Measurements from ENCODE around the gene PIN4.
"Not testable (repeated sequence)": the region's sequence is repeated elsewhere in the genome, so short reads cannot be mapped to it uniquely, and the experiment has no call there.

Gene PIN4

DNA sequence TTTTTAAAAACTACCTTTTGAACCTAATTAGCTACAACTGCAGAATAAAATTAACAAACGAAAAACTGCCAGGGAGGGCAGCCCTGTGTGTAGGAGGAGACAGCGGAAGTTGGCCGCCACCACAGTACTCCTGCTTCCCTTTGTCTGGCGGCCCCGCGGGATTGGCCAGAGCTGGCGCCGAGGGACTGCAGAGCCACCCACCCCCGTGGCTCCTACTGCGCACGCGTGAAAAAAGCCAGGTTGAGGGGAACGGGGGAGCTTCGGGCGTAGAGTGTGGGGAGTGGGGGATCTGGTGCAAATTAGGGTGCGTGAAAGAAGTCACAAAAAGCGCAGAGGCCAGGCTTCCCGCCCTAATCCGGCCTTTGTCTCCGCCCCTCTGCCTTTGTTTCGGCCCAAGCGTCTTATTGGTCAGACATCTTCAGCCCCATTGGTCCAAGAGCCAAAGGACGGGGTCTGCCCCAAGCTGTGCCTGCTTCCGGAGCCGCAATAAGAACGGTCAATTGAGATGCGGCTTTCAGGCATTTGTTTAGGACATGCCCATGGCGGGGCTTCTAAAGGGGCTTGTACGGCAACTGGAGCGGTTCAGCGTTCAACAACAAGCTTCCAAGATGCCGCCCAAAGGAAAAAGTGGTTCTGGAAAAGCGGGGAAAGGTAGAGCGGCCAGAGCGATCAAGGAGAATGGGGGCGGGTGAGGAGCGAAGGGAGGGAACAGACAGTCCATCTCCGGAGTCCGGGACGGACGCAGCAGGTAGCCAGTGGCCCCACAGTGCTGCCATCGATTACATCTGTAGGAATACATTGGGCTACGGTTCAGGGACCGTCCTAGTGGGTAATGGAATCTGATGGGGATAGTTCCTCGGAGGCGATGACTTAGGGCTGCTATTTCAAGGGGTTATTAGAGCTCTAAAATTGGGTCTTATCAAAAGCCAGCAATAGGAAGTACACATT, at the start of gene PIN4:
Gene PIN4, plus strand, starts transcription at position 580 of the 948 bp plus-strand sequence. Its CDS starts 29 bp downstream, at position 609.
- DNase-seq = peak; percentile 76

DNA sequence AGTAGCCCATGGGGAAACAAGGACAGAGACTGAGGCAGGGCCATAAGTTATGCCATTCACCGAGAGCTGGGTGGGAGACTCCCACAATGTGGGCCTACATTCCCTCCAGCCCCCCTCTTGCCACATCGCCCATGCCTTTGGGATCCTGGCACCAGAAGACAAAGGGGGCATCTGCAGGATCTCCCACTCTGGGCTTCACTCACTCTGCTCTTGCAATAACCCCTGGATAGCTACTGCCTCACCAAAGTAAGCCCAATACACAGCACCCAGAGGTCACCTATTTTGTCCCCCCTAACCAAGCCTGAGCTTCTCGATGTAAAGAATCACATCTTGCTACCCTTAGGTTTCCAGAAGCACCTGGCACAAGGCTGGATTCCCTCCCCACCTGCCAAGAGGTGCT, 49.1 kb upstream of the PIN4 start:
- DNase-seq = no peak

DNA sequence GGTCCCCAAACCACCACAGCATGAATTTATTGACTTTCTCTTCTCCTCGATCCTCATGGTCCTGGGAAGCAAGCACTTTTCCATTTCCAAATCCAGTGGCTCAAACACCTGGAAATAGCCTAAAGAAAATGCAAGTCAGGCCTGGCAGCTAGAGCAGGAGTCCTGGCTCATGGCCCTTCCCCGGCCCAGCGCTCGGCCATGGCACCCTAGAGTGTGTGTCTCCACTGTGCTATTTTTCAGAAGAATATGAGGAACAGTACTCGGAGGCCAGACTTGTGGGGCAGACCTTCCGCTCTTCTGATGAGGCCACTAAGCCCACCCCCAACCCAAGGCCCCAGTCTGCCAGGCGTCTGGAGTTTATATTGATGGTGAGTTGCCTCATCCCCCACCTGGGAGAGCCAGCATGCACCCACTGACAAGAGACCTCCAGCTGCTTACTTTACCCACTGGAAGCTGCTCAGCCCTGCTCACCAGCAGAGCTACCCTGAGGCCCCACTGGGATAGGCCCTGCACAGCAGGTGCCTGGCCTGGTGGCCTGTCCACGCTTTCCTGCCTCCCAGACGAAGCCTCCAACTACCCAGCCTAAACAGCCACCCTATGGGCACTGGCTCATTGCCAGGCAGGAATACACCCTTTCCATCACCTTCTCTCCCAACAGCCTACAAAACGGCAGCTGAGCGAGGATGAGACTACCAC, 47.6 kb upstream of the PIN4 start:
- DNase-seq = no peak

DNA sequence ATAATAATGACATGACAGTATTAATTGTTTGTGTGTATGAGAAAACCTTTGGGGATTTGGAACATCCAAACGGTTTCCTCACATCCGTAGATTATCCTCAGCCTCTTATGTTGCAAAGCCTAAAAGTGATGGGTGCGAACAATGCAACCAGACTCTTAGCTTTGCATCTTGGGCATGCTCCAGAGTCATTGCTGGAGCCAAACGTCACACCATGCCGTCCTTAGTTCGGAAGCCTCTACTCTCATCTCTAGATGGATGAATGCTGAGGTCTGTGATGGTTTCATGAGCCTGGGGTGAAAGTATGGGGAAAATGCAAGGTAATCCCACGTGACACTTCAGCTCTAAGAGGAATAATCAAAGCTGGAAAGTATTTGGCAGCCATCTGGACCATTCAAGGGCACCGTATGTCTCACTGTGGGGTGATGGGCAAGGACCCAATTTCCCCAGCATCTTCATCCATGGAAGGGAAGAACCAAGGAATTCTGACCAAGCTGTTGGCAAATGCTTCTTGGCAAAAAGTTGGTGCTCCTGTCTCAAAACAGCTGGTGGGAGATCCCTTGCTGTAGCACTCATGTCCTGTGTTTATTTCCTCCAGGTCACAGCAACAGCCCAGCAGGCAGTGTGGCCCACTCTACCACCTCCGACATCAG, 43.6 kb upstream of the PIN4 start:
- DNase-seq = no peak

DNA sequence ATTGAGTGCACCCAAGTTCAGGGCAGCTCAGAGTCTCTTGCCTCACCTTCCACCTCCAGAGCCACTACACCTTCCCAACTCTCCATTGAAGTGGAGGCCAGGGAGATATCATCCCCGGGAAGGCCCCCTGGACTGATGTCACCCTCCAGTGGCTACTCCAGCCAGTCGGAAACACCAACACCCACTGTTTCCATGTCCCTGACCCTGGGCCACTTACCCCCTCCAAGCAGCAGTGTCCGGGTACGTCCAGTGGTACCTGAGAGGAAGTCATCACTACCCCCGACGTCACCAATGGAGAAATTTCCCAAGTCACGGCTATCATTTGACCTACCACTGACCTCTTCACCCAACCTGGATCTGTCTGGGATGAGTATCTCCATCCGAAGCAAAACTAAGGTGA, 42.0 kb upstream of the PIN4 start:
- DNase-seq = no peak

- DNase-seq = no peak
These were observed 40.1 kb upstream of the PIN4 start for GRCh38 chrX:72141372-72142004.

- no peak for DNase-seq
These were observed 39.3 kb upstream of the PIN4 start for GRCh38 chrX:72142094-72142793.

- DNase-seq = no peak
These were observed 38.6 kb upstream of the PIN4 start for GRCh38 chrX:72142794-72143608.

DNA sequence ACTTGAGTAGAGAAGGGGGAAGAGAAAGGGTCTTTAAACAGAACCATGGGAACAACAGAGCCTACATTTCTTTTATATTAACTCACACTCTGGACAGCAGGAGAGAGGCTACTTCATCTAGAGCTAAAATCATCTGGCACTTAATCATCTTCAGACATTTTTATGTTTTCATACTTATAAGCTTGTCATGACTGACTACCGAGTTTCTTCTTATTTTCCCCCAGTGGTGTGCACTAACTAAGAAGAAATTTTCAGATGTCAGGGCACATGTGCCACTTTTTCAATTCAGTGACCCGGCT, 38.0 kb upstream of the PIN4 start:
- DNase-seq = no peak

- no peak for DNase-seq
These were observed 36.4 kb upstream of the PIN4 start for GRCh38 chrX:72145181-72145580.

GRCh38 chrX:72146527-72146926, 35.0 kb upstream of the PIN4 start:
- no peak for DNase-seq

GRCh38 chrX:72158773-72159172, 22.8 kb upstream of the PIN4 start:
- DNase-seq = no peak

DNA sequence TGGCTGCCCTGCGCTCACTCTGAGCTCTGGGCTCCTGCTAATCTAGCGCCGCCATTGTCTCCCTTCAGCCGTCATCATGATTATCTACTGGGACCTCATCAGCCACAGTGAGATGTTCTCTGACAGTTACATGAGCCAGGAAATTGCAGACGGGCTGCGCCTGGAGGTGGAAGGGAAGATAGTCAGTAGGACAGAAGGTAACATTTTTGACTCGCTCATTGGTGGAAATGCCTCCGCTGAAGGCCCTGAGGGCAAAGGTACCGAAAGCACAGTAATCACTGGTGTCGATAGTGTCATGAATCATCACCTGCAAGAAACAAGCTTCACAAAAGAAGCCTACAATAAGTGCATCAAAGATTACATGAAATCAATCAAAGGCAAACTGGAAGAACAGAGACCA, 21.8 kb upstream of the PIN4 start:
- no peak for DNase-seq

GRCh38 chrX:72165551-72165950, 16.0 kb upstream of the PIN4 start:
- DNase-seq = no peak

DNA sequence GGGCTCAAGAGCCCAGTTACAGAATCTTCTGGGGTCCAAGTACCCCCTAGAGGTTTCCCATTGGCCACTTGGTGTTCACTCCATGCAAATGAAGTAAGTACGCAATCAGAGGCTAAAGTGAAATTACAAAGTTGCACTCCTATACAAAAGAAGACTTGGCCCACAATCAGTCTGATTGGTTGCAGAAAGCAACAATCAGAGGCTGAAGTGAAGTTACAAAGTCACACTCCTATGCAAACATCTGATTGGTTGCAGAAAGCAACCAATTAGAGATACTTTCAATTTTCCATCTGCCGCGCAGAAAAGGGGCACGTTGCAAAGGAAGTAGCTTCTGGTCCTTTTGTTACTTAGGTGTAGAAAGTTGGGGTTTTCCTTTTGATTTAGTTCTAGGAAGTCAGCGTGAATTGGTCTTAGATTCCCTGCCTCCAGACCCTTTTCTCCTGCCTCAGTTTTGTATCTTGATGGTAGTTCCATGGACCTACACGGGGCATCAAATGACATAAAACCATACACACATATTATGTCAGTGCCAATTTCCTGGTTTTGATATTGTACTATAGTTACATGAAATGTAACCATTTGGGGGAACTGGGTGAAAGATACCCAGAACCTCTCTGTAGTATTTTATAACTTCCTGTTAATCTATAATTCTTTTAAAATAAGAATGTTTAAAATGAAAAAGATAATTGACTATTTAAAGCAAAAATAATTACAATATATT, 12.4 kb upstream of the PIN4 start:
- no peak for DNase-seq

DNA sequence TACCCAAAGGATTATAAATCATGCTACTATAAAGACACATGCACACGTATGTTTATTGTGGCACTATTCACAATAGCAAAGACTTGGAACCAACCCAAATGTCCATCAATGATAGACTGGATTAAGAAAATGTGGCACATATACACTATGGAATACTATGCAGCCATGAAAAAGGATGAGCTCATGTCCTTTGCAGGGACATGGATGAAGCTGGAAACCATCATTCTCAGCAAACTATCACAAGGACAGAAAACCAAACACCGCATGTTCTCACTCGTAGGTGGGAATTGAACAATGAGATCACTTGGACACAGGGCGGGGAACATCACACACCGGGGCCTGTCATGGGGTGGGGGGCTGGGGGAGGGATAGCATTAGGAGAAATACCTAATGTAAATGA, 5.3 kb upstream of the PIN4 start:
- DNase-seq = not testable (repeated sequence)

DNA sequence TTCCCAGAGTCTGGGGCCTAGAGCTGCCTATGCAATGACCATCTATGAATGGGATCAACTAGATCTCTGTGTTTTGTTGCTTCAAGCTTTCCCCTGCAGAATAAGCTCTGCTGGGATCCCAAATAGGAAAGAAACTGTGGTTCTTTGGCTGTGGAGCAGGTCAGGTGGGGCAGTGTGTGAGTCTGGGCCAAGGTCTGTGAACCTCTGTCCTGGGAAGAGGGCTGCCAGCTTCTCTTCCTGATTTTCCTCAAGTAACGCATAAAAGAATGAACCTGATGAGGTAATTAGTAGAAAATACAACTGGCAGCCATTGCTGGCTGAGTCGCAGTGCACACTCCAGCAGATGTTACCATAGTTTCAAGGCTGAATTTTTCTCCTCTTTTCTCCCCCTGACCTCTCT, 4.6 kb upstream of the PIN4 start:
- no peak for DNase-seq

- DNase-seq = no peak
These were observed 1.0 kb upstream of the PIN4 start for GRCh38 chrX:72180539-72180938.

- DNase-seq = no peak
These were observed 1.4 kb downstream of the PIN4 start for GRCh38 chrX:72182924-72183323.

DNA sequence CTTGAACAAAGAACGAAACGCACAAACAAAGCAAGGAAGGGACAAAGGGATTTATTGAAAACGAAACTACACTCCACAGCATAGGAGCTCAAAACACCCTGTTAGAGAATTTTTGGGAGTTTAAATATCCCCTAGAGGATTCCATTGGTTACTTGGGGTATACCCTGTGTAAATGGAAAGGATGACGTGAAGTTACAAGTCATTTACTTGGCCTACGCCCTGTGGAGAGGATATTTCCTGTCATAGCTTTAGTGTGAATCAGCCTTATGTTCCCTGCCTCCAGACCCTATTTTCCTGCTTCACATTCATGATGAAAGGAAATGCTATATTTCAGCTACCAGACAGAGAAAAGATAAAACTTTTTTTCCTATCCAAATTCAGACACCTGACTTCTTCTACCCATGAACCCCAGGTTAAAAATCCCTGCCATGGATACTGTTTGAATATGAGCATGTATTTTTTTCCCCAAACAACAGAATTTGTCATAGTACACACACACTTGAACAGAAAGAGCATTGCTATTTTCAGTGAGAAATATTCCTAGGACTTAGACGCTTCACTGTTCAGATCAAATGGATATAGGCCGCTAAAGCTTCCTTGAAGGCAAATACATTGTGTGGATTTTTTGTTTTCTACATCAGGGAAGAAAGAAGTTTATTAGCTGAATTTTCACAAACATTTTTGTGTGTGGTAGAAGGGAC, 20.4 kb downstream of the PIN4 start:
- DNase-seq = no peak

All from stimulated activated CD4-positive, alpha-beta T cell treated with anti-CD3 and anti-CD28 coated beads, Interleukin-4, amount 100 ng/mL, for 1 hour (primary cell).